Stimulated activated memory B cell treated with anti-CD40 and anti-IgM and Interleukin-4, amounts not matched to agents 10 μg/mL and 1 μg/mL and 100 μg/mL, for 72 hours (primary cell): ENCODE results near the gene LHFPL6.
"Not testable (repeated sequence)": the region's sequence is repeated elsewhere in the genome, so short reads cannot be mapped to it uniquely, and the experiment has no call there.

Experiments used
- ATAC-seq: fragments of 150-1000 bp; cut with Tn5 transposase; 2 replicates; pipeline ENCODE4 v1.10.0; 2021
- H3K27ac Mint-ChIP-seq: one replicate; pipeline ENCODE4 v1.8.0; 2022; ENCODE audit warnings: mild to moderate bottlenecking, mixed read lengths
- H3K27me3 Mint-ChIP-seq: one replicate; pipeline ENCODE4 v1.8.0; 2022; ENCODE audit warnings: mixed read lengths
- H3K36me3 Mint-ChIP-seq: one replicate; pipeline ENCODE4 v1.8.0; 2022; ENCODE audit warnings: mixed read lengths
- H3K4me1 Mint-ChIP-seq: one replicate; pipeline ENCODE4 v1.8.0; 2022; ENCODE audit warnings: mixed read lengths
- H3K4me3 Mint-ChIP-seq: one replicate; pipeline ENCODE4 v1.8.0; 2022; ENCODE audit warnings: mild to moderate bottlenecking, moderate library complexity, mixed read lengths
- H3K9me3 Mint-ChIP-seq: one replicate; pipeline ENCODE4 v1.8.0; 2022; ENCODE audit warnings: mixed read lengths

LHFPL6 gene

DNA sequence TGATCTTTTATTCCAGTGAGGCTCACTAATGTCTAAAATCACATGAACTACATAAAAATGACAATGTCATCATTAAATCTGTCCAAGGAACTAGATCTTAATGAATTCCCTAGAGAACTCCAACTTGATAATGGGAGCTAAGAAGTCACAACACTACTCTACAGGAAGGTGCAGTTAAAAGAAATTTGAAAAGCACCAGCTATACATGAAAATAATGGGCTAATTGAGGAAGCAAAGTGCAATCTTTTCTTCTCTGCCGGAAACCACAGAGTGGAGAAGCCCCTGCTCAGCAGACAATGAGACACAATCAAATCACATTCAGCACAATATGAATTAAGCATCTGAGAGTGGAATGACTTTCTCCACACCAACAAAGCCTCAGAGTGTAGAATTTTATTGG lies 261.7 kb downstream of the LHFPL6 start:
- no peak overlapping the region for H3K27ac Mint-ChIP-seq

DNA sequence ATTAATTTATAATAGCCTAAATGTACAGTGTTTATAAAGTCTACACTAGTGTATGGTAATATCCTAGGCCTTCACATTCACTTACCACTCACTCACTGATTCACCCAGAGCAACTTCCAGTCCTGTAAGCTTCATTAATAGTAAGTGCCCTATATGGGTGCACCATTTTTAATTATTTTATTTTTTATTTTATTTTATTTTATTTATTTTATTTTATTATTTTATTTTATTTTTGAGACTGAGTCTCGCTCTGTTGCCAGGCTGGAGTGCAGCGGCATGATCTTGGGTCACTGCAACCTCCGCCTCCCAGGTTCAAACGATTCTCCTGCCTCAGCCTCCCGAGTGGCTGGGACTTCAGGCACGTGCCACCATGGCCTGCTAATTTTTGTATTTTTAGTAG lies 264.9 kb downstream of the LHFPL6 start:
- not testable (repeated sequence) for H3K36me3 Mint-ChIP-seq

More for the DNA sequence above, 261.7 kb downstream of the LHFPL6 start:
- no peaks in the 10 kb centered on the region for H3K36me3 Mint-ChIP-seq
- ATAC-seq = no peak
- no peaks in the 10 kb centered on the region for H3K27me3 Mint-ChIP-seq
- no peaks in the 10 kb centered on the region for H3K4me1 Mint-ChIP-seq
- H3K9me3 Mint-ChIP-seq = no peaks in the 10 kb centered on the region
- H3K4me3 Mint-ChIP-seq = no peak overlapping the region

DNA sequence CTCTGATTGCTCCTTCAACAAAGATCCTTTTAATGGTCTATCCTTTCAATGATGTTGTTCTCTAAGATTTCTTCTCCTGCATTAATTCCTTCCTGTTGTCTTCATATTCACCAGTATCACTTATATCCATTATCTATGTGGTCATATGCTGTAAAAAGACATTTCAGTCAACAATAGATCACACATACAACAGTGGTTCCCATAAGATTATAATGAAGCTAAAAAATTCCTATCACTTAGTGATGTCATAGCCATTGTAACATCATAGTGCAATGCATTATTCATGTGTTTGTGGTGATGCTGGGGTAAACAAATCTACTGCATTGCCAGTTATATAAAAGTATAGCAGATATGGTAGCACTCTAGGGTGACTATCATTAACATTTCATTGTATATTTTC lies 266.1 kb downstream of the LHFPL6 start:
- H3K4me1 Mint-ChIP-seq = no peaks in the 10 kb centered on the region
- no peaks in the 10 kb centered on the region for H3K27me3 Mint-ChIP-seq
- peaks cover 4% of the 10 kb centered on the region for H3K9me3 Mint-ChIP-seq
- no peak for ATAC-seq
- no peak overlapping the region for H3K4me3 Mint-ChIP-seq
- H3K36me3 Mint-ChIP-seq = no peaks in the 10 kb centered on the region
- H3K27ac Mint-ChIP-seq = no peak overlapping the region

More for the DNA sequence above, 264.9 kb downstream of the LHFPL6 start:
- H3K4me3 Mint-ChIP-seq, H3K9me3 Mint-ChIP-seq, H3K27me3 Mint-ChIP-seq, H3K4me1 Mint-ChIP-seq, ATAC-seq, H3K27ac Mint-ChIP-seq: not testable (repeated sequence)

DNA sequence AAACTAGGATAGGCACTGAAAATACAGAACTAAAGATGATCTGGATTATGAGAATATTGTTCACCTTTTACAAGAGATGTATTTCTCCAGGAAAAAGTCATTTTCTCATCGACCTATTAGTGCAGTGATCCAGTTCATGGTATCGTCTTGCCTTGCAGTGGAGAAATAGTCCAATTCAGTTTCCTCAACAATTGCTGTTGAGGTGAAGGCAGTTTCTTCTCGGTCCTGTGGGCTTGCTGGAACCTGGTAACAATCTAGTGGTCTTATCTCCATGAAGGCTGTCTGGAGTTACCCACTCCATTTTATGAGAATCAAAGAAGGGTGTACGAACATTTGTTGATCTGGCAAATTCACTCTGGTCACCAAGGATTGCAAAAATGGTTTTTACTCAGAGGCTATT lies 266.8 kb downstream of the LHFPL6 start:
- no peak overlapping the region for H3K27ac Mint-ChIP-seq
- no peaks in the 10 kb centered on the region for H3K36me3 Mint-ChIP-seq
- H3K27me3 Mint-ChIP-seq = no peaks in the 10 kb centered on the region
- H3K9me3 Mint-ChIP-seq = peaks cover 4% of the 10 kb centered on the region
- no peak overlapping the region for H3K4me3 Mint-ChIP-seq
- ATAC-seq = no peak
- H3K4me1 Mint-ChIP-seq = no peaks in the 10 kb centered on the region

DNA sequence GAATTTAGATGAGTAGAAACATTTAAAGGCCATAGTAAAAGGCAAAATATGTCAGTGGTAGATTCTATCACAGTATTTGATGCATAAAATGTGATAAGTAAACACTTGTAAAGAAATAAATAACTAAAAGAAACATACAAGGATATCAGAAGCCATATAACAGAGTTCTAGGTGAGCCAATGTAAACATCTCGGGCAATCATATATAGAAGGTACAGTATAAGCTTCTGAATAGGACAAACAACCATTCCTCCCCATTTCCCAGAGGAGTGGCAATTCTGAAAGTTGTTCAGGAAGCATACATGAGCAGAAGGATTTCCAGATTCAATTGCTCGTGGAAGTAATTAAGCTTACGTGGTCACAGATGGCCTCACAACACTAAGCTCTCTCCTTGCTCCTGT lies 267.3 kb downstream of the LHFPL6 start:
- H3K27me3 Mint-ChIP-seq = no peaks in the 10 kb centered on the region
- no peaks in the 10 kb centered on the region for H3K36me3 Mint-ChIP-seq
- H3K27ac Mint-ChIP-seq = no peak overlapping the region
- no peak for ATAC-seq
- H3K4me1 Mint-ChIP-seq = no peaks in the 10 kb centered on the region
- H3K4me3 Mint-ChIP-seq = no peak overlapping the region
- peaks cover 4% of the 10 kb centered on the region for H3K9me3 Mint-ChIP-seq

DNA sequence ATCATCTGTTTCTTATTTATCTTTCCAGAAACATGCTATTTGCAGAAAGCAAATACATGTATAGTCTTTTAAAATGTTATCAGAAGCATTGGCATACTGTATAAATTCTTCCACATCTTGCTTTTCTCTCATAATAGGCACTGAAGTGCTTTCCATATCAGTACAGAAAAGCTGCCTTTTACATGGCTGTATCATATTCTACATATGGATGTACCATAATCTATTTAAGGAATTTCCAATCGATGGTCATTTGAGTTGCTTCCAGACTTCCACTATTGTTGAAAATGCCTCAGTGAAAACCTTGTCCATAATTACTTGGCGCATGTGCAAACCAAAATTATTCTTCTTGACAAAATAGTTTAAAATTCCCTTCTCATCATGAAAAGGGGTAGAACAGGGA lies 272.5 kb downstream of the LHFPL6 start:
- Mint-ChIP-seq H3K4me3 (no peak overlapping the region), H3K27ac (no peak overlapping the region), H3K36me3 (no peaks in the 10 kb centered on the region), H3K9me3 (peaks cover 4% of the 10 kb centered on the region), H3K4me1 (no peaks in the 10 kb centered on the region), H3K27me3 (no peaks in the 10 kb centered on the region)
- no peak for ATAC-seq

DNA sequence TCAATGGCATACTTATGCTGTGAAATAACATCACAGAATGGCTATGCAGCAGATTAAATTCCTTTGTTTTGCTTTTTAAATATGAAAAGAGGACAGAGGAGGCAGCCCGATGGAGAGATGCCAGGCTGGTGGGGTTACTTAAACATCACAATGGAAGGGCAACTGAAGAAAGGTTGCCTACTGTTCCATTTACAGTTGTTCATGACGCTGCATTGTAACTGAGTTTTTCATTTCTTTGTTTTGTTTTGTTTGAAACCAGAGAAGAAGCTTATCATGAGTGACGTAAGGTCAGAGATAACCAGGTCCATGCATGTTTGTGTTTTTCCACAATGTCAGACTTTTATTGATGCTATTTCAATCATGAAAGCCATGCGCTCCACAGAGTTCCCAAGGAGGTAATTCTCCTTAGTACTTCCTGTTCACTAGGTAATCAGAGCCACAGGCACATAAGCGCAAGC lies 273.8 kb downstream of the LHFPL6 start:
- Mint-ChIP-seq H3K9me3 (peaks cover 4% of the 10 kb centered on the region), H3K4me1 (no peaks in the 10 kb centered on the region), H3K27me3 (no peaks in the 10 kb centered on the region), H3K4me3 (no peak overlapping the region), H3K27ac (no peak overlapping the region), H3K36me3 (no peaks in the 10 kb centered on the region)
- no peak for ATAC-seq

DNA sequence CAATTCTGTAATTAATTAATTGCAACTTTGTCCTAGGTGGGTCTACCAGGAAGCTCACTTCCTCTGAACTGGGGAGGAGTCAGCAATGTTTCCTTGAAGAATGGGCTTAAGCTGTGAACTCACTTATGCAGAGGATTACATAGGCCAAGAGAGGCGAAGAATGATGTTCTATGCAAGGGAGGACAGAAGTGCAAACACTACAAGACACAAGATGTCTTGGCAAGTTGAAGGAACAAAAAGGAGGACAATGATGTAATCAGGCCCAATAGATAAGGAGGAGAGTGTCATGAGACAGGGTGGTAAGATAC lies 275.9 kb downstream of the LHFPL6 start:
- Mint-ChIP-seq H3K27me3 (no peaks in the 10 kb centered on the region), H3K36me3 (no peaks in the 10 kb centered on the region), H3K4me1 (no peaks in the 10 kb centered on the region), H3K4me3 (no peak overlapping the region), H3K9me3 (no peaks in the 10 kb centered on the region), H3K27ac (no peak overlapping the region)
- ATAC-seq = no peak

DNA sequence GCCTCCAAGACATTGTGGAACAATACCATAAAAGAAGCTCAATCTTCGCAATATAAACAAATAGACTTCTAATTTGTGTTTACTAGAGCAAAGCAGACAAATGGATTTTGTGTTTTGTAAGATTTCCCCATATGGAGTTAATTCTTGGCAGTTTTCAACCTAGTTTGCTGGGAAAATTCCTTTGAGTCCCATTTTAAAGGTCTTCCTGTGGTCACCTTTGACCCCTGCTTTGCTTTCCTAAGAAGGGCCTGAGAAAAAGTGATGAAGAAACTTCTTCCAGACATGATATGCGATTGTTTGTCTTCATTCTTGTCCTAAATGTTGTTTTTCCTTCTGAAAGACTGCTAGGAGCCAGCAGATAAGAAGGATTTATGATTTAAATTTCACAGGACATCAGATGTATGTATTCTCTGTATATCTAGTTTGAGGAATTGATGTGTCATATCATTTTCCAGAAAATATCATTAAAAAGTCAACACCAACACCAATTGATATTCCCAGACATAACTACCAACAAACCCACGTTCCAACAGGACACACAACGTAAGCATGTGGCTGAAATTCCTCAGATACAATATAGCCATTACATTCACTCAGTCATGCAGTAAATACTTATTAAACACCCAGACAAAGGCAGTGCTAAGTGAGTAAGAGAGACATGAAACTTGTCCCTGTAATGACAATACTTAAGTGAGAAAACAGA lies 276.4 kb downstream of the LHFPL6 start:
- no peaks in the 10 kb centered on the region for H3K9me3 Mint-ChIP-seq
- no peak overlapping the region for H3K4me3 Mint-ChIP-seq
- H3K27me3 Mint-ChIP-seq = no peaks in the 10 kb centered on the region
- ATAC-seq = no peak
- H3K36me3 Mint-ChIP-seq = no peaks in the 10 kb centered on the region
- H3K27ac Mint-ChIP-seq = no peak overlapping the region
- H3K4me1 Mint-ChIP-seq = no peaks in the 10 kb centered on the region

DNA sequence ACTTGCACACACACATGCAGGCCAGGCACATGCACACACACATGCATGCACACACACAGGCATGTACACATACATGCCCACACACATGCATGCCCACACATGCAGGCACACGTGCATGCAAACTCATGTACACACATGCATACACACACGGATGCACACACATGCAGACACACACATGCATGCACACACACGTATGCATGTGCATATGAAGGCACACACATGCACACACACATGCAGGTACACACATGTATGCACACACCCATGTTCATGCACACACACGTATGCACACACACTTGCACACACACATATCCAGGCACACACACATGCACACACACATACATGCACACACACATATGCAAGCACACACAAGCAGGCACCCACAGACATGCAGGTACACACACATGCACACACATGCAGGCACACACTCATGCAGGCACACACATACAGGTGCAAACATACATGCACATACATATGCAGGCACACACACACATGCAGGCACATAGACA lies 278.1 kb downstream of the LHFPL6 start:
- Mint-ChIP-seq H3K9me3 (no peaks in the 10 kb centered on the region), H3K27ac (no peak overlapping the region), H3K36me3 (no peaks in the 10 kb centered on the region), H3K27me3 (peaks cover 2% of the 10 kb centered on the region), H3K4me3 (no peak overlapping the region), H3K4me1 (no peaks in the 10 kb centered on the region)
- ATAC-seq = no peak

DNA sequence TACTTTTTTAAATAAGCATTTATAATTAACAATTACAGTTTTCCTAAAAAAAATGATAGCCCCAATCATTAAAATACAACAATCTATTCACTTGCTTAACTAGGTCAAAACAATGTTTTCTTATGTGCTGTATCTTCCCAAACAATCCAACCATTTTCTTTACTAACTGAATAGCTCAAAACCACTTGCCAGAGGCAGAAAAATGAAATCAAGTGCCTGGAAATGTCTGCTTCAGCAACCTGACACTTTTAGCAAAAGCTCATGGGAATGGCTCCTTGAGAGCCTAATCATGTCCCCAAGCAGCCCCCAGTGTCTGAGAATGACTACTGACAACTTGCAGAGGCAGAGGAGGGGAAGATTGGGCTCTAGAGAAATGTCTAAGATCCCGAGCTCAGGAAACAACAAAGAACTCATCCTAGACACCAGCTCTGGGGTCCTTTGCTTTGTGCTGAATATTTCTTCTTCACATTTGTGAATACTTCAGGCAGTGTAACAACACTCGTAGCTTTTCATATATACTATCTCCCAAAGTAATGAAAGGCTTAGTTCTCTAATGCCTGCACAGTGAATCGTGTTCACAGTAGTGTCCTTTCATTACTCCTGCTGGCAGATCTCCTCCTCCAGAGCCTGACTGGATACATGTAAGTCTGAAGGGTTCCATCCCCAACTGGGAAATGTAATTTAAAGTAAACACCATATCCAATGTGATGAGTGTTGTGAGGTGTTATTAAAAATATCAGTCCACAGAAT lies 280.0 kb downstream of the LHFPL6 start:
- Mint-ChIP-seq H3K4me3 (no peak overlapping the region), H3K36me3 (no peaks in the 10 kb centered on the region), H3K9me3 (no peaks in the 10 kb centered on the region), H3K27me3 (peaks cover 14% of the 10 kb centered on the region), H3K27ac (no peak overlapping the region), H3K4me1 (no peaks in the 10 kb centered on the region)
- ATAC-seq = no peak

DNA sequence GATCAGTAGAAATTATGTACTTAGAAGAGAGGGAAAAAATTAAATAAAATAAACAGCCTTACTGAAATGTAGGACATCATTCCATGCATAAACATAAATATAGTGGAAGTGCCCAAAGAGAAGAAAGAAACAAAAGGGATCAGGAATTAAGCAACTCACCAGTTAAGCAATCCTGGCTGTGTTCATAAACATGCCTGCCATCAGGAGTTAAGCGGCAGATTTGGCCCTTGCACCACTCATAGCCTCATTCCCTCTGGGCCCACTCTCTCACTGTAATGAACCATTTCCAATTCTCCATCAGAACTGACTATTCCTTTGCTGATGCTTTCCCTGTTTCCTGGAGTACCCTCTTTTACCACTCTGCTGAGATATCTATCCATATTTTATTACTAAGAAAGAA lies 281.4 kb downstream of the LHFPL6 start:
- H3K27ac Mint-ChIP-seq = no peak overlapping the region
- H3K36me3 Mint-ChIP-seq = no peaks in the 10 kb centered on the region
- no peaks in the 10 kb centered on the region for H3K4me1 Mint-ChIP-seq

DNA sequence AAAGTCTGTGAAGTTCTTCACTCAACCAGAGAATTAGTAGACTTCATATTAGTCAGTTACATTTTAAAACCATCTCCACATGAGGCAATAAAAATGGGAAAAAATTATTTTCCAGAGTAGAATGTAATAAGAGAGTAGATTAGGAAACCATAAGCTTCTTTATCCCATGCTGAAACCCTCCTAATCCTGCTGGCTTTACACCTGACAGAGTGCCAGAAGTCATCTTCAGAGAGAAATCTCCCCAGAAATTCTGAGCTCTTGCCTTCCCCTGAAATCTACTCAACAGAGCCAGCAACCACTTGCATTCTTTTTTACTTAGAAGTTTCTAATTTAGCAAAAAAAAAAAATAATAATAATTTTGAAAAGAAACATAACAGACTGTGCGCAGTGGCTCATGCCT lies 284.8 kb downstream of the LHFPL6 start:
- Mint-ChIP-seq H3K27ac (no peak overlapping the region), H3K27me3 (peaks cover 14% of the 10 kb centered on the region), H3K4me1 (no peaks in the 10 kb centered on the region), H3K4me3 (no peak overlapping the region), H3K9me3 (no peaks in the 10 kb centered on the region), H3K36me3 (no peaks in the 10 kb centered on the region)
- no peak for ATAC-seq

More for the DNA sequence above, 281.4 kb downstream of the LHFPL6 start:
- Mint-ChIP-seq H3K9me3 (no peaks in the 10 kb centered on the region), H3K27me3 (peaks cover 14% of the 10 kb centered on the region), H3K4me3 (no peak overlapping the region)
- no peak for ATAC-seq

DNA sequence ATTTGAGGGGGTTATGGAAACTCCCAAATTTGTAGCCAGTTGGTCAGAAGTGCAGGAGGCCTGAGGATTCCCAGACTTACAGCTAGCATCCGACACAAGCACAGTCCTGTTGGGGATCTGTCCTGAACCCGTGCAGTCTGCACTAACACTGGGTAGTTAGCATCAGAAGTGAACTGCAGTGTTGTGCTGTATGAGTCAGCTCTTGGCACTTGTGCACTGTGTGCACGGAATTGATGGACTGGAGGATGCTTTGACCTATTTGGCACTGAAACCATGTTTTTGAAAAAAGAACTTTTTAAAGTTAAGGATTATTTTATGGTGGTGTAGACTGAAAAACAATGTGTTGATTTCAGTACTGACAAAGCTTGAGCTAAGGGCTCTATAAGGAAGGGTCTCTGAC lies 285.7 kb downstream of the LHFPL6 start:
- no peaks in the 10 kb centered on the region for H3K4me1 Mint-ChIP-seq

DNA sequence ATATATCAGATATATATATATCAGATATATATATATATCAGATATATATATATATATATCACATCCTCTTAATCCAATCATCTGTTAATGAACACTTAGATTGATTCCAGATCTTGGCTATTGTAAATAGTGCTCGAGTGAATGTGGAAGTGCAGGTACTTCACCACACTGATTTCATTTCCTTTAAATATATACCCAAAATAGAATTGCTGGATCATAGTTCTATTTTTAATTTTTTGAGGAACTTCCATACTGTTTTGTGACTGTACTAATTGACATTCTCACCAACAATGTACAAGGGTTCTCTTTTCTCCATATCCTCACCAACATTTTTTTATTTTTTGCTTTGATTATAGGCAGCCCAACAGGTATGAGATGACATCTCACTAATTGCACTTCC lies 287.2 kb downstream of the LHFPL6 start:
- no peak overlapping the region for H3K27ac Mint-ChIP-seq
- no peak overlapping the region for H3K4me3 Mint-ChIP-seq
- H3K36me3 Mint-ChIP-seq = no peaks in the 10 kb centered on the region
- H3K9me3 Mint-ChIP-seq = no peaks in the 10 kb centered on the region
- no peaks in the 10 kb centered on the region for H3K4me1 Mint-ChIP-seq
- ATAC-seq = no peak
- peaks cover 14% of the 10 kb centered on the region for H3K27me3 Mint-ChIP-seq

More for the DNA sequence above, 285.7 kb downstream of the LHFPL6 start:
- no peak for ATAC-seq
- Mint-ChIP-seq H3K36me3 (no peaks in the 10 kb centered on the region), H3K9me3 (no peaks in the 10 kb centered on the region), H3K4me3 (no peak overlapping the region), H3K27me3 (peaks cover 14% of the 10 kb centered on the region), H3K27ac (no peak overlapping the region)

DNA sequence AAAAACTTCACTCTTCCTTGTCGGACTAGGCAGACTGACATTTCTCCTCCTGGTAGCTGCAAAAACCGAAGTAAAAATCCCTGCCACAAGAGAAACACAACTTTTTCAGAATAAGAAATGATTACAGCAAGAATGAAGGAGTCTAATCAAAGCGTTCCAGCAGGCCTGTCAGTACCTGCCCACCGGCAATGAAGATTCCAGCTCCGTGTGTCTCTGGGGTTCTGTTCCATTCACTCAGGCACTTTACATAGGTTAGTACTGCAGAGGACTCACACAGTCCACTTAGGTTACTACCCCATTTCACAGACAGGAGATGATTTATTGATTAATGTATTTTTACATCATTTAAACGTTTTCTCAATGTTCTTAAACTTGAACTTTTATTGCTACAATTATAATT lies 289.3 kb downstream of the LHFPL6 start:
- ATAC-seq = no peak
- no peak overlapping the region for H3K27ac Mint-ChIP-seq
- no peaks in the 10 kb centered on the region for H3K27me3 Mint-ChIP-seq
- H3K36me3 Mint-ChIP-seq = no peaks in the 10 kb centered on the region
- H3K4me3 Mint-ChIP-seq = no peak overlapping the region
- no peaks in the 10 kb centered on the region for H3K4me1 Mint-ChIP-seq
- H3K9me3 Mint-ChIP-seq = no peaks in the 10 kb centered on the region
